Osteoblast (primary cell): ENCODE measurements around the gene MGAT4A. TPM values are rescaled to one million over a fixed set of nuclear protein-coding genes. Genes with fewer than 3 reads are reported as not detected.

Experiments used
- DNase-seq: peaks from one replicate; pipeline ENCODE4 v3.0.0; 2011; ENCODE audit warnings: low spot score, mixed read lengths; ENCODE audit not compliant: insufficient read length; ENCODE audit errors: missing footprints
- H2AFZ ChIP-seq: 2 replicates; pipeline ENCODE4 v1.6.0; 2011; ENCODE audit warnings: mild to moderate bottlenecking, low read length
- H3K27ac ChIP-seq: 2 replicates; pipeline ENCODE4 v1.5.1; 2011; ENCODE audit warnings: mild to moderate bottlenecking, low read depth, low read length, moderate library complexity
- H3K27me3 ChIP-seq: 2 replicates; pipeline ENCODE4 v1.6.0; 2012; ENCODE audit warnings: mild to moderate bottlenecking, control low read depth, inconsistent platforms, low read length, moderate library complexity; ENCODE audit not compliant: insufficient read depth
- H3K36me3 ChIP-seq: 2 replicates; pipeline ENCODE4 v1.5.1; 2011; ENCODE audit warnings: mild to moderate bottlenecking, low read length, control low read depth, moderate library complexity; ENCODE audit not compliant: insufficient read depth
- H3K4me1 ChIP-seq: 2 replicates; pipeline ENCODE4 v1.5.1; 2011; ENCODE audit warnings: mild to moderate bottlenecking, low read length, control low read depth, moderate library complexity; ENCODE audit not compliant: insufficient read depth
- H3K4me2 ChIP-seq: 2 replicates; pipeline ENCODE4 v1.6.0; 2011; ENCODE audit warnings: mild to moderate bottlenecking, low read length; ENCODE audit not compliant: insufficient read depth
- H3K4me3 ChIP-seq: fragments of 200-600 bp; sonication (generic); 3 replicates; pipeline ENCODE4 v1.5.1; 2012; ENCODE audit warnings: mild to moderate bottlenecking, low read length, inconsistent platforms; ENCODE audit not compliant: insufficient read depth
- H3K79me2 ChIP-seq: 2 replicates; pipeline ENCODE4 v1.6.0; 2012; ENCODE audit warnings: mild to moderate bottlenecking, low read length, control low read depth, inconsistent platforms; ENCODE audit not compliant: insufficient read depth
- H3K9me3 ChIP-seq: 2 replicates; pipeline ENCODE4 v1.5.1; 2011; ENCODE audit warnings: low read depth, low read length, control low read depth
- H4K20me1 ChIP-seq: 2 replicates; pipeline ENCODE4 v1.6.0; 2012; ENCODE audit warnings: mild to moderate bottlenecking, low read length, control low read depth; ENCODE audit not compliant: insufficient read depth
- total RNA-seq: library from RNA; depleted of rRNA; stranded (reverse); fragments of >200 nt; gene quantifications from 2 replicates; pipeline ENCODE4 v1.2.3, GENCODE V29; 2012
- TF ChIP-seq, protein P1 (sequence below): IDR thresholded peaks from 2 replicates; pipeline ENCODE4 v1.5.1; 2011; ENCODE audit warnings: mild to moderate bottlenecking, low read depth, low read length, moderate library complexity; ENCODE audit errors: extremely low read depth

The MGAT4A gene
- total RNA-seq, 1 donor: 0.36 TPM

DNA sequence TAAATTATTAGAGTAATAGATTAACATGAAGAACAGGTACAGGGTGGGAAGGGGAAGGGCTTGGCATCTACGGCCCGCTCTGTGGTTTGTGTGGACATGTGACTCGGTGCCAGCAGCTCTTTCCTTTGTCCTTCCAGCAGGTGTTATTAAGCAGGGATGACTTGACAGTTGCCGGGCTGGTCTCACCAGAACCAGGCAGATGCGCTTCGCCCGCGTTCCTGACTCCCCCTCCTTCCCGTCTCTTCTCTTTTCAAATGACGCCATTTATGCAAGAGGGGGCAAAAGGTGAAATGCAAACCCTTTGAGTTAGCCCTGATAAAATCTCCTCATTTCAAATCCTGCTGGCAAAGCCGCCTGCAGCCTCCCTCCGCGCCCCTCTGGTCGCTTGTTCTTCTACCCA is 38.9 kb upstream of the MGAT4A start:
- Histone ChIP-seq H3K27ac (no peak overlapping the region), H3K79me2 (no peaks in the 10 kb centered on the region), H3K27me3 (peaks cover 25% of the 10 kb centered on the region), H3K4me1 (peaks cover 24% of the 10 kb centered on the region), H2AFZ (no peak overlapping the region), H3K9me3 (no peaks in the 10 kb centered on the region), H3K4me3 (no peak overlapping the region), H4K20me1 (no peaks in the 10 kb centered on the region), H3K36me3 (no peaks in the 10 kb centered on the region), H3K4me2 (no peak overlapping the region)
- peak; percentile 26 for DNase-seq
- TF ChIP-seq, protein P1, sequence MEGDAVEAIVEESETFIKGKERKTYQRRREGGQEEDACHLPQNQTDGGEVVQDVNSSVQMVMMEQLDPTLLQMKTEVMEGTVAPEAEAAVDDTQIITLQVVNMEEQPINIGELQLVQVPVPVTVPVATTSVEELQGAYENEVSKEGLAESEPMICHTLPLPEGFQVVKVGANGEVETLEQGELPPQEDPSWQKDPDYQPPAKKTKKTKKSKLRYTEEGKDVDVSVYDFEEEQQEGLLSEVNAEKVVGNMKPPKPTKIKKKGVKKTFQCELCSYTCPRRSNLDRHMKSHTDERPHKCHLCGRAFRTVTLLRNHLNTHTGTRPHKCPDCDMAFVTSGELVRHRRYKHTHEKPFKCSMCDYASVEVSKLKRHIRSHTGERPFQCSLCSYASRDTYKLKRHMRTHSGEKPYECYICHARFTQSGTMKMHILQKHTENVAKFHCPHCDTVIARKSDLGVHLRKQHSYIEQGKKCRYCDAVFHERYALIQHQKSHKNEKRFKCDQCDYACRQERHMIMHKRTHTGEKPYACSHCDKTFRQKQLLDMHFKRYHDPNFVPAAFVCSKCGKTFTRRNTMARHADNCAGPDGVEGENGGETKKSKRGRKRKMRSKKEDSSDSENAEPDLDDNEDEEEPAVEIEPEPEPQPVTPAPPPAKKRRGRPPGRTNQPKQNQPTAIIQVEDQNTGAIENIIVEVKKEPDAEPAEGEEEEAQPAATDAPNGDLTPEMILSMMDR: no peak

DNA sequence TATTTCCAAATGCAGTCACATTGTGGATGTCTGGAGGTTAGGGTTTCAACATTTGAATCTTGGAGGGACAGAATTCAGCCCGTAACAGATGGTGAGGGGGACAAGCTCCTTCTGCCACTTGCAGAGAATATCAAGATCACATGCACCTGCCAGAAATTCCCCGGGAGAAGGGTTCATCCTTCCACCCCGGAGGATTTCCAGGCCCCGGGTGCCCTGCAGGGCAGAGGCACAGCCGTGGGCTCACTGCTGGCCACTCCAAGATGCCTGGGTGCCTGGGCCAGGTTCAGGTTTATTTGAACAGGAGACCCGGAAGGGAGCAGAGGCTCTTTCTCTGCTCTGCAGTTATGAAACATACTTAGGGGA is 38.2 kb upstream of the MGAT4A start:
- H3K36me3 ChIP-seq: no peaks in the 10 kb centered on the region
- TF ChIP-seq, protein P1: no peak
- H3K4me3 ChIP-seq: no peak overlapping the region
- peaks cover 24% of the 10 kb centered on the region for H3K4me1 ChIP-seq
- DNase-seq: peak; percentile 50
- no peak overlapping the region for H3K4me2 ChIP-seq
- no peaks in the 10 kb centered on the region for H3K79me2 ChIP-seq
- no peak overlapping the region for H2AFZ ChIP-seq
- H4K20me1 ChIP-seq: no peaks in the 10 kb centered on the region
- H3K27ac ChIP-seq: no peak overlapping the region
- no peaks in the 10 kb centered on the region for H3K9me3 ChIP-seq
- peaks cover 25% of the 10 kb centered on the region for H3K27me3 ChIP-seq

DNA sequence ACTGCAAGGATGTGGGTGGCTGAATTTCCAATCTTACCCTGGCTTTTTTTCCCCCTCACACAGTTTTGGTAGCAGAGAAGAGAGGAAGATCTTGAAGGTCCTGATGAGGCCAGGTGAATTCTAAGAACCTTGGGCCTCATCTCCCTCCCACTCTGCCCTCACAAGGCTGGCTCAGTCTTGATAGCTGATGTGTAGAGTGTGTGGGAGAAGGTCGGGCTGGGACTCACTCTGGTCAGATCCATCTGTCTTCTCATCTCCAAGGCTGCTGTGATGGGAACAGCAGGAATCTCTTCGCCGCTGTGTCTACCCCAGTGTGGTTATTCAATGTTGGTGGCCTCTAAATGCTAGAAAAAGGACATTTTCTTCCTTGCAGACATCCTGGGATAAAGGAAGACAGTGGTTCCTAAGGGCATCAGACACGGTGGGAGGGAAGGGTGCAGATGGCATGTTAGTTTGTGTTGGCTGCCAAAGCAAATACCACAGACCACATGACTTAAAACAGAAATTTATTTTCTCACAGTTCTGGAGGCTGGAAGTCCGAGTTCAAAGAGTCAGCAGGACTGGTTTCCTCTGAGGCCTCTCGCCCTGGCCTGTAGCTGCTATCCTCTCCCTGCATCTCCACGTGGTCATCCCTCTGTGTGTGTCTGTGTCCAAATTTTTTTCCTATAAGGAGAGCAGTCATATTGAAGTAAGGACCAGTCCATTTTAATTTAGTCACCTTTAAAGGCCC is 37.6 kb upstream of the MGAT4A start:
- DNase-seq: peak; percentile 78
- TF ChIP-seq, protein P1: no peak
- no peak overlapping the region for H2AFZ ChIP-seq
- H3K9me3 ChIP-seq: no peaks in the 10 kb centered on the region
- H3K4me2 ChIP-seq: peak overlapping the region; percentile 14
- no peaks in the 10 kb centered on the region for H3K79me2 ChIP-seq
- peaks cover 21% of the 10 kb centered on the region for H3K27me3 ChIP-seq
- no peaks in the 10 kb centered on the region for H3K36me3 ChIP-seq
- H3K4me3 ChIP-seq: no peak overlapping the region
- peaks cover 24% of the 10 kb centered on the region for H3K4me1 ChIP-seq
- H4K20me1 ChIP-seq: no peaks in the 10 kb centered on the region
- H3K27ac ChIP-seq: no peak overlapping the region

DNA sequence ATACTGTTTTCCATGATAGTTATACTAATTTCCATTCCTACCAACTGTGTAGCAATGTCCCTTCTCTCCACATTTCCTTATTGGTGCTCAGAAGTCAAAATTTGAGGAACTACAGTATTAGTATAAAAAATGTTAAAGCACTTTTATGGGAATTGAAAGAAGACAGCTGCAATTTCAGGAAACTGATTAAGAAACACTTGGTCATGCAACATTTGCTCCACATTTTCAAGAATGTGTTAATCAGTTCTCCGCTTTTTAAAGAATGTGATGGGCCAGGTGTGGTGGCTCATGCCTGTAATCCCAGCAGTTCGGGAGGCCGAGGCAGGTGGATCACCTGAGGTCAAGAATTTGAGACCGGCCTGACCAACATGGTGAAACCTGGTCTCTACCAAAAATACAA is 33.6 kb upstream of the MGAT4A start:
- TF ChIP-seq, protein P1: no peak
- no peaks in the 10 kb centered on the region for H4K20me1 ChIP-seq
- H3K9me3 ChIP-seq: no peaks in the 10 kb centered on the region
- peaks cover 11% of the 10 kb centered on the region for H3K4me1 ChIP-seq
- no peaks in the 10 kb centered on the region for H3K79me2 ChIP-seq
- no peak for DNase-seq
- H3K27ac ChIP-seq: no peak overlapping the region
- peaks cover 8% of the 10 kb centered on the region for H3K27me3 ChIP-seq
- no peaks in the 10 kb centered on the region for H3K36me3 ChIP-seq
- no peak overlapping the region for H3K4me2 ChIP-seq
- no peak overlapping the region for H2AFZ ChIP-seq
- H3K4me3 ChIP-seq: no peak overlapping the region
